Adrenal gland (tissue), 5 donors: ENCODE data around the gene HABP2.

Experiments used
- POLR2A ChIP-seq, 2 donors: fragments of 450-650 bp; IDR thresholded peaks; one replicate each; pipeline ENCODE4 v1.6.1; 2017; ENCODE audit warnings: antibody characterized with exemption in 2 of 2, mild to moderate bottlenecking in 2 of 2, moderate library complexity in 1 of 2
- TF ChIP-seq, protein P1 (sequence below), 6 experiments: fragments of 450-650 bp in 4 of 6; fragments of 200-600 bp in 2 of 6; sonication (generic) in 1 of 6; IDR thresholded peaks; 1 replicate in 5 of 6; 2 replicates in 1 of 6; pipeline versions ENCODE4 v1.5.1 to v1.8.0; 2016 to 2021; ENCODE audit warnings: antibody characterized with exemption in 6 of 6, mild to moderate bottlenecking in 2 of 6, moderate library complexity in 1 of 6
- donor health status: DM: no; HTN: no; CAD: no.

DNA sequence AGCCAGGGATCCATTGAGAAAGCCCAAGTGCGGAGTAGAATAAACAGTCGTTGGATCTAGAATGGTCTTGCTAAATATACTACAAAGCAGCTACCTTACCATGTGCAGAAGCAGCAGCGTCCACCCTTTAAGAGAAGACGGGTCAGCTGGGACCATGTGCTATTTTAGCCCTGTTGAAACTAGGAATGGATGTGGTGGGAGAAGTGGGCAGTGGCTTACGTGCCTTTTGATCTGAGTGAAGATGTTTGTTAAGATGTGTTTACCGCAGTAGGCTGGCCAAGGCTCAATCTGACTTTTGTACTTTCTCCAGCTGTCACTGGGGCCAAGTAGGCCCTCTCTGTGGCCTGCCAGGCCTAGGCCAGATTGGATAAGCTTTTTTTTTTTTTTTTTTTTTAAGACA is 9.2 kb downstream of the HABP2 start:
- TF ChIP-seq, protein P1, sequence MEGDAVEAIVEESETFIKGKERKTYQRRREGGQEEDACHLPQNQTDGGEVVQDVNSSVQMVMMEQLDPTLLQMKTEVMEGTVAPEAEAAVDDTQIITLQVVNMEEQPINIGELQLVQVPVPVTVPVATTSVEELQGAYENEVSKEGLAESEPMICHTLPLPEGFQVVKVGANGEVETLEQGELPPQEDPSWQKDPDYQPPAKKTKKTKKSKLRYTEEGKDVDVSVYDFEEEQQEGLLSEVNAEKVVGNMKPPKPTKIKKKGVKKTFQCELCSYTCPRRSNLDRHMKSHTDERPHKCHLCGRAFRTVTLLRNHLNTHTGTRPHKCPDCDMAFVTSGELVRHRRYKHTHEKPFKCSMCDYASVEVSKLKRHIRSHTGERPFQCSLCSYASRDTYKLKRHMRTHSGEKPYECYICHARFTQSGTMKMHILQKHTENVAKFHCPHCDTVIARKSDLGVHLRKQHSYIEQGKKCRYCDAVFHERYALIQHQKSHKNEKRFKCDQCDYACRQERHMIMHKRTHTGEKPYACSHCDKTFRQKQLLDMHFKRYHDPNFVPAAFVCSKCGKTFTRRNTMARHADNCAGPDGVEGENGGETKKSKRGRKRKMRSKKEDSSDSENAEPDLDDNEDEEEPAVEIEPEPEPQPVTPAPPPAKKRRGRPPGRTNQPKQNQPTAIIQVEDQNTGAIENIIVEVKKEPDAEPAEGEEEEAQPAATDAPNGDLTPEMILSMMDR (IDR thresholded peaks at IDR 0.05): no peak
- no peak for TF ChIP-seq POLR2A (IDR thresholded peaks at IDR 0.05)
